ENCODE measurements around the gene MATK.

Gene MATK

GRCh38 chr19:3785938-3786824 is at the start of gene MATK:
Gene MATK (minus strand): TSS chr19:3786381. CDS start chr19:3785135, 1,246 bp downstream.
- peak; percentile 54 to 63 for DNase-seq

GRCh38 chr19:3835055-3835435 is 48.9 kb upstream of the MATK start:
- no peak for DNase-seq

- no peak for DNase-seq
These were observed 48.3 kb upstream of the MATK start for GRCh38 chr19:3834349-3835054.

- no peak for DNase-seq
These were observed 47.6 kb upstream of the MATK start for GRCh38 chr19:3833578-3834348.

GRCh38 chr19:3832001-3832400 is 45.8 kb upstream of the MATK start:
- DNase-seq, result no peak

GRCh38 chr19:3831601-3832000 is 45.4 kb upstream of the MATK start:
- DNase-seq, result no peak

- no peak for DNase-seq
These were observed 44.7 kb upstream of the MATK start for GRCh38 chr19:3830621-3831589.

GRCh38 chr19:3827306-3827705 is 41.1 kb upstream of the MATK start:
- DNase-seq, result no peak

GRCh38 chr19:3826163-3826562 is 40.0 kb upstream of the MATK start:
- no peak for DNase-seq

- DNase-seq, result no peak
These were observed 39.2 kb upstream of the MATK start for GRCh38 chr19:3825286-3825956.

- DNase-seq, result no peak
These were observed 37.2 kb upstream of the MATK start for GRCh38 chr19:3823350-3823713.

- DNase-seq, result no peak
These were observed 36.6 kb upstream of the MATK start for GRCh38 chr19:3822683-3823349.

- peak; percentile 60 to 93 for DNase-seq
These were observed 35.7 kb upstream of the MATK start for GRCh38 chr19:3821857-3822364.

- no peak for DNase-seq
These were observed 35.0 kb upstream of the MATK start for GRCh38 chr19:3821156-3821555.

GRCh38 chr19:3819989-3820388 is 33.8 kb upstream of the MATK start:
- no peak for DNase-seq

- no peak for DNase-seq
These were observed 32.7 kb upstream of the MATK start for GRCh38 chr19:3818918-3819317.

- DNase-seq, result peak; percentile 92 to 98
These were observed 32.3 kb upstream of the MATK start for GRCh38 chr19:3818466-3818865.

GRCh38 chr19:3817761-3818160 is 31.6 kb upstream of the MATK start:
- no peak for DNase-seq

GRCh38 chr19:3816566-3817218 is 30.5 kb upstream of the MATK start:
- no peak for DNase-seq

GRCh38 chr19:3816148-3816547 is 30.0 kb upstream of the MATK start:
- DNase-seq, result peak in 1 of 2 donors; percentile 23

All from inflammatory macrophage treated with lipopolysaccharide for 1 hour (primary cell).